OCI-LY3 (cell line): ENCODE data around the gene CDR2L.

Experiments
- H2AFZ ChIP-seq: fragments of 200-600, 300-600 bp; shearing (Covaris generic); 2 replicates; pipeline ENCODE4 v1.6.0; 2014; ENCODE audit warnings: antibody characterized with exemption, low read depth, low read length
- H3K27ac ChIP-seq: fragments of 200-600, 300-600 bp; sonication (generic); 2 replicates; pipeline ENCODE4 v1.5.1; 2014; ENCODE audit warnings: mild to moderate bottlenecking, low read length, moderate library complexity, mixed read lengths
- H3K27me3 ChIP-seq: fragments of 200-600, 300-600 bp; sonication (generic); 2 replicates; pipeline ENCODE4 v1.6.1; 2014; ENCODE audit warnings: low read depth, low read length, mixed read lengths
- H3K36me3 ChIP-seq: fragments of 200-600, 300-600 bp; sonication (generic); replicated peaks from 2 replicates; pipeline ENCODE3; 2014; ENCODE audit warnings: low read depth, low read length, mixed read lengths
- H3K4me1 ChIP-seq: fragments of 300-600, 200-600 bp; sonication (generic); 2 replicates; pipeline ENCODE4 v1.6.1; 2014; ENCODE audit warnings: low read length, mixed read lengths
- H3K4me2 ChIP-seq: fragments of 200-600, 300-600 bp; sonication (generic); 2 replicates; pipeline ENCODE4 v1.6.1; 2014; ENCODE audit warnings: low read length, mixed read lengths
- H3K4me3 ChIP-seq: fragments of 300-600, 200-600 bp; sonication (generic); 2 replicates; pipeline ENCODE4 v1.5.1; 2014; ENCODE audit warnings: antibody characterized with exemption, mild to moderate bottlenecking, low read length, moderate library complexity
- H3K79me2 ChIP-seq: fragments of 300-600, 200-600 bp; shearing (Covaris generic); 2 replicates; pipeline ENCODE4 v1.6.1; 2014; ENCODE audit warnings: mild to moderate bottlenecking, low read length, mixed read lengths
- H3K9ac ChIP-seq: fragments of 300-600, 200-600 bp; shearing (Covaris generic); 2 replicates; pipeline ENCODE4 v1.6.0; 2014; ENCODE audit warnings: mild to moderate bottlenecking, low read length, moderate library complexity
- H3K9me3 ChIP-seq: fragments of 200-600, 300-600 bp; shearing (Covaris generic); 2 replicates; pipeline ENCODE4 v1.6.1; 2014; ENCODE audit warnings: low read length, mixed read lengths; ENCODE audit not compliant: insufficient read depth
- H4K20me1 ChIP-seq: fragments of 200-600, 300-600 bp; sonication (generic); 2 replicates; pipeline ENCODE4 v1.6.1; 2016; ENCODE audit warnings: low read length, mixed read lengths; ENCODE audit not compliant: insufficient read depth
- CTCF ChIP-seq: fragments of 200-600, 300-600 bp; sonication (generic); IDR thresholded peaks from 2 replicates; pipeline ENCODE4 v1.5.1; 2014; ENCODE audit warnings: antibody characterized with exemption, low read length, low read depth
- EZH2phosphoT487 ChIP-seq: fragments of 200-600 bp; shearing (Covaris generic); IDR thresholded peaks from 2 replicates; pipeline ENCODE4 v1.6.1; 2018; ENCODE audit warnings: antibody characterized with exemption, mixed run types, low read depth

Gene CDR2L

GRCh38 chr17:74972973-74973328, 14.5 kb upstream of the CDR2L start:
- H3K27me3 ChIP-seq, result peaks cover 24% of the 10 kb centered on the region
- no peak overlapping the region for H3K9ac ChIP-seq
- H3K4me3 ChIP-seq, result peak overlapping the region; percentile 77

GRCh38 chr17:74975943-74976342, 11.5 kb upstream of the CDR2L start:
- H3K36me3 ChIP-seq, result no peaks in the 10 kb centered on the region
- H3K4me2 ChIP-seq, result no peak overlapping the region
- TF ChIP-seq EZH2phosphoT487, result no peak
- no peak for TF ChIP-seq CTCF
- H3K4me1 ChIP-seq, result peaks cover 4% of the 10 kb centered on the region; the same call in 1 of the 2 replicates
- H3K9me3 ChIP-seq, result no peaks in the 10 kb centered on the region
- no peak overlapping the region for H3K4me3 ChIP-seq
- no peak overlapping the region for H2AFZ ChIP-seq
- H4K20me1 ChIP-seq, result no peaks in the 10 kb centered on the region
- no peaks in the 10 kb centered on the region for H3K79me2 ChIP-seq
- no peak overlapping the region for H3K9ac ChIP-seq
- no peak overlapping the region for H3K27ac ChIP-seq
- peaks cover 24% of the 10 kb centered on the region for H3K27me3 ChIP-seq

More at GRCh38 chr17:74972973-74973328, 14.5 kb upstream of the CDR2L start:
- H4K20me1 ChIP-seq, result no peaks in the 10 kb centered on the region
- H3K79me2 ChIP-seq, result no peaks in the 10 kb centered on the region
- H3K36me3 ChIP-seq, result no peaks in the 10 kb centered on the region
- H3K4me1 ChIP-seq, result peaks cover 4% of the 10 kb centered on the region; the same call in 1 of the 2 replicates
- peak overlapping the region; percentile 71 for H3K4me2 ChIP-seq
- H3K27ac ChIP-seq, result no peak overlapping the region
- H3K9me3 ChIP-seq, result no peaks in the 10 kb centered on the region
- TF ChIP-seq EZH2phosphoT487 (no peak), CTCF (no peak)
- no peak overlapping the region for H2AFZ ChIP-seq

GRCh38 chr17:74977802-74978201, 9.6 kb upstream of the CDR2L start:
- no peak overlapping the region for H3K9ac ChIP-seq
- H3K4me2 ChIP-seq, result no peak overlapping the region
- peaks cover 20% of the 10 kb centered on the region for H3K27me3 ChIP-seq
- H2AFZ ChIP-seq, result no peak overlapping the region
- no peaks in the 10 kb centered on the region for H4K20me1 ChIP-seq
- H3K4me1 ChIP-seq, result peaks cover 15% of the 10 kb centered on the region
- no peaks in the 10 kb centered on the region for H3K36me3 ChIP-seq
- TF ChIP-seq CTCF (no peak), EZH2phosphoT487 (no peak)
- no peak overlapping the region for H3K4me3 ChIP-seq
- no peak overlapping the region for H3K27ac ChIP-seq
- no peaks in the 10 kb centered on the region for H3K79me2 ChIP-seq
- H3K9me3 ChIP-seq, result no peaks in the 10 kb centered on the region

- TF ChIP-seq CTCF, result no peak
- Histone ChIP-seq H3K9ac (no peak overlapping the region), H3K27ac (no peak overlapping the region), H2AFZ (no peak overlapping the region), H3K4me1 (peaks cover 11% of the 10 kb centered on the region), H4K20me1 (no peaks in the 10 kb centered on the region), H3K79me2 (no peaks in the 10 kb centered on the region), H3K4me3 (no peak overlapping the region), H3K36me3 (no peaks in the 10 kb centered on the region), H3K27me3 (peaks cover 16% of the 10 kb centered on the region), H3K9me3 (no peaks in the 10 kb centered on the region), H3K4me2 (no peak overlapping the region)
Measured at GRCh38 chr17:74978240-74978639, 9.2 kb upstream of the CDR2L start.
